H9 (cell line): Measurements from ENCODE around the gene SUMO4. TPM values are rescaled to one million over a fixed set of nuclear protein-coding genes. Genes with fewer than 3 reads are reported as not detected.

Source experiments
- DNase-seq: peaks from one replicate; pipeline ENCODE4 v3.0.0-alpha.2; 2017
- H2AFZ ChIP-seq: one replicate; pipeline ENCODE4 v1.6.1; 2013; ENCODE audit warnings: mild to moderate bottlenecking, low read length, control low read depth, moderate library complexity
- H2AK5ac ChIP-seq: 2 replicates; pipeline ENCODE4 v1.6.1; 2013; ENCODE audit warnings: low read length, control low read depth, mixed read lengths; ENCODE audit not compliant: insufficient read length
- H2BK120ac ChIP-seq: one replicate; pipeline ENCODE4 v1.6.1; 2013; ENCODE audit warnings: low read depth, mild to moderate bottlenecking, low read length, control low read depth, inconsistent platforms; ENCODE audit not compliant: poor library complexity, severe bottlenecking
- H2BK12ac ChIP-seq: 2 replicates; pipeline ENCODE4 v1.6.1; 2013; ENCODE audit warnings: low read length, control low read depth, mixed read lengths, low read depth; ENCODE audit not compliant: insufficient read length
- H2BK15ac ChIP-seq: 2 replicates; pipeline ENCODE4 v1.6.1; 2013; ENCODE audit warnings: low read depth, low read length, control low read depth
- H2BK20ac ChIP-seq: one replicate; pipeline ENCODE4 v1.6.1; 2013; ENCODE audit warnings: low read depth, mild to moderate bottlenecking, low read length, control low read depth, inconsistent platforms; ENCODE audit not compliant: poor library complexity, severe bottlenecking
- H2BK5ac ChIP-seq: 2 replicates; pipeline ENCODE4 v1.6.1; 2013; ENCODE audit warnings: low read length, control low read depth, mixed read lengths; ENCODE audit not compliant: insufficient read length
- H3K14ac ChIP-seq: 2 replicates; pipeline ENCODE4 v1.6.1; 2013; ENCODE audit warnings: low read length, control low read depth; ENCODE audit not compliant: insufficient read depth
- H3K18ac ChIP-seq: 2 replicates; pipeline ENCODE4 v1.6.1; 2013; ENCODE audit warnings: low read depth, mild to moderate bottlenecking, mixed read lengths, low read length, control low read depth; ENCODE audit not compliant: insufficient read length
- H3K23ac ChIP-seq: 2 replicates; pipeline ENCODE4 v1.6.1; 2013; ENCODE audit warnings: low read length, control low read depth, mixed read lengths, low read depth; ENCODE audit not compliant: insufficient read length
- H3K23me2 ChIP-seq: 2 replicates; pipeline ENCODE4 v1.6.1; 2013; ENCODE audit warnings: low read depth, mild to moderate bottlenecking, mixed read lengths, low read length, control low read depth; ENCODE audit not compliant: insufficient read length, poor library complexity, severe bottlenecking
- H3K27ac ChIP-seq: 2 replicates; pipeline ENCODE4 v1.5.1; 2013; ENCODE audit warnings: low read length, control low read depth, mixed read lengths, low read depth; ENCODE audit not compliant: insufficient read length
- H3K27me3 ChIP-seq: 2 replicates; pipeline ENCODE4 v1.6.1; 2013; ENCODE audit warnings: low read length, control low read depth, inconsistent platforms; ENCODE audit not compliant: insufficient read depth
- H3K4ac ChIP-seq: 2 replicates; pipeline ENCODE4 v1.6.1; 2013; ENCODE audit warnings: low read depth, mild to moderate bottlenecking, control low read depth, inconsistent platforms, low read length, moderate library complexity
- H3K4me1 ChIP-seq: 2 replicates; pipeline ENCODE4 v1.6.1; 2013; ENCODE audit warnings: low read length, control low read depth, inconsistent platforms; ENCODE audit not compliant: insufficient read depth
- H3K4me2 ChIP-seq: 2 replicates; pipeline ENCODE4 v1.6.1; 2013; ENCODE audit warnings: low read length, control low read depth, mixed read lengths; ENCODE audit not compliant: insufficient read length, insufficient read depth
- H3K56ac ChIP-seq: 2 replicates; pipeline ENCODE4 v1.6.1; 2013; ENCODE audit warnings: low read depth, mild to moderate bottlenecking, mixed read lengths, low read length, control low read depth; ENCODE audit not compliant: insufficient read length
- H3K79me1 ChIP-seq: 2 replicates; pipeline ENCODE4 v1.6.1; 2013; ENCODE audit warnings: low read depth, mild to moderate bottlenecking, moderate library complexity, low read length, control low read depth, inconsistent platforms; ENCODE audit not compliant: insufficient read depth, poor library complexity, severe bottlenecking
- H3K79me2 ChIP-seq: 2 replicates; pipeline ENCODE4 v1.6.1; 2013; ENCODE audit warnings: low read length, control low read depth, inconsistent platforms; ENCODE audit not compliant: insufficient read depth
- H3K9ac ChIP-seq: 2 replicates; pipeline ENCODE4 v1.6.1; 2013; ENCODE audit warnings: low read length, control low read depth, mixed read lengths; ENCODE audit not compliant: insufficient read length; ENCODE audit errors: extremely low read depth
- H3K9me3 ChIP-seq: one replicate; pipeline ENCODE4 v1.6.1; 2013; ENCODE audit warnings: low read depth, low read length, inconsistent platforms; ENCODE audit not compliant: control insufficient read depth
- H3T11ph ChIP-seq: one replicate; pipeline ENCODE4 v1.6.1; 2013; ENCODE audit warnings: mild to moderate bottlenecking, low read length, control low read depth, inconsistent platforms
- H4K20me1 ChIP-seq: one replicate; pipeline ENCODE4 v1.6.1; 2013; ENCODE audit not compliant: control insufficient read depth, insufficient read length, insufficient read depth
- H4K5ac ChIP-seq: 2 replicates; pipeline ENCODE4 v1.6.1; 2013; ENCODE audit warnings: low read depth, mild to moderate bottlenecking, mixed read lengths, low read length, control low read depth; ENCODE audit not compliant: insufficient read length
- H4K8ac ChIP-seq: replicated peaks from 2 replicates; pipeline ENCODE4 v1.6.1; 2013; ENCODE audit warnings: low read length, control low read depth, mixed read lengths, low read depth; ENCODE audit not compliant: insufficient read length
- H4K91ac ChIP-seq: 2 replicates; pipeline ENCODE4 v1.6.1; 2013; ENCODE audit warnings: low read depth, mild to moderate bottlenecking, moderate library complexity, mixed read lengths, low read length, control low read depth; ENCODE audit not compliant: insufficient read length
- H3K27ac Mint-ChIP-seq, 3 experiments: 2 replicates in 2 of 3; 3 replicates in 1 of 3; pipeline ENCODE4 v1.8.0; 2020 to 2021; ENCODE audit warnings: mixed read lengths in 3 of 3, mild to moderate bottlenecking in 1 of 3, moderate library complexity in 1 of 3
- H3K27me3 Mint-ChIP-seq: 2 replicates; pipeline ENCODE4 v1.8.0; 2021; ENCODE audit warnings: low read depth, mild to moderate bottlenecking, moderate library complexity, mixed read lengths
- H3K36me3 Mint-ChIP-seq, 3 experiments: 2 replicates in 2 of 3; 3 replicates in 1 of 3; pipeline ENCODE4 v1.8.0; 2020 to 2021; ENCODE audit warnings: low read depth in 3 of 3, mixed read lengths in 3 of 3; ENCODE audit not compliant: insufficient read depth in 1 of 3
- H3K4me1 Mint-ChIP-seq, 2 experiments: 2 replicates each; pipeline ENCODE4 v1.8.0; 2020; ENCODE audit warnings: mixed read lengths in 2 of 2
- H3K4me3 Mint-ChIP-seq, 2 experiments: 2 replicates in 1 of 2; 3 replicates in 1 of 2; pipeline ENCODE4 v1.8.0; 2020 to 2021; ENCODE audit warnings: mild to moderate bottlenecking in 2 of 2, mixed read lengths in 2 of 2, moderate library complexity in 1 of 2
- H3K9me3 Mint-ChIP-seq, 2 experiments: 2 replicates in 1 of 2; 3 replicates in 1 of 2; pipeline ENCODE4 v1.8.0; 2020; ENCODE audit warnings: mild to moderate bottlenecking in 2 of 2, mixed read lengths in 2 of 2, moderate library complexity in 1 of 2
- WGBS: extraction: QIAGEN DNeasy Blood & Tissue Kit; methylation state at CpG from one replicate; pipeline ENCODE4 v1.1.7; 2013; ENCODE audit warnings: missing lambda C conversion rate, low lambda C conversion rate, mixed read lengths; ENCODE audit not compliant: insufficient read length; ENCODE audit errors: extremely low coverage; 5-methylcytosine and 5-hydroxymethylcytosine counted together
- total RNA-seq: library from RNA; stranded (reverse); gene quantifications from 2 replicates; pipeline ENCODE4 v1.2.1, GENCODE V29; 2021
- TF ChIP-seq, protein P1 (sequence below): fragments of 200-600 bp; sonication (generic); conservative IDR thresholded peaks from 3 replicates; pipeline ENCODE4 v1.8.0; 2021; ENCODE audit warnings: antibody characterized with exemption, mild to moderate bottlenecking

Gene SUMO4
- total RNA-seq, 1 experiment from 2014 or later, result 1.5 TPM

DNA sequence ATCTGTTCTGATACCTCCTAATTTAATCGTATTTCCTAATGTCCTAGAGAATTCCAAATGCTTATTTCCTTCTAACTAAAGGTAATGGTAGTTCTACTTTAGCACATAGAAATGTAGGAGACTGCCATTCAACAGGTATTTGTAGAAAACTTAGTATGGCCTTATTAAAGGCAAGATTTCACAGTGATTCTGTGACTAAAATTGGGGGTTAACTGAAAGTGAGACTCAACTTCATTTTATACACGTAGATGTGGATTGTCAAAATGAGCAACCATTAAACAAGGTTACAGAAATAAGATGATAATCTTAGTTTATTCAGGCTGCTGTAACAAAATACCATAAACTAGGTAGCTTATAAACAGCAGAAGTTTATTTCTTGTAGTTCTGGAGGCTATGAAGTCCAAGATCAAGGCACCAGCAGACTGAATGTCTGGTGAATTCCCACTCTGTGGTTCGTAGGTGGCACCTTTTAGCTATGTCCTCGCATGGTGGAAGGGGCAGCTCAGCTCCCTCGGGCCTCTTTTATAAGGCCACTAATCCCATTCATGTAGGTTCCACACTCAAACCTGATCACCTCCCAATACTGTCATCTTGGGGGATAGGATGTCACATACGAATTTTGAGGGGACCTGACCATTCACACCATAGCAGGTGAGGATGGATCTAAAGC lies 43.8 kb upstream of the SUMO4 start:
- H2BK5ac ChIP-seq, result no peak overlapping the region
- H3K9me3 ChIP-seq, result no peaks in the 10 kb centered on the region
- H3K56ac ChIP-seq, result no peak overlapping the region
- no peak overlapping the region for H2BK20ac ChIP-seq
- Mint-ChIP-seq H3K36me3 (peaks cover 2 to 9% (median 7%) of the 10 kb centered on the region in 3 experiments; a peak in 6 of 7 replicates), H3K9me3 (no peaks in the 10 kb centered on the region), H3K27ac (no peak overlapping the region), H3K4me3 (no peak overlapping the region), H3K4me1 (peaks cover 19 to 25% of the 10 kb centered on the region in 2 experiments), H3K27me3 (no peaks in the 10 kb centered on the region)
- no peak overlapping the region for H3K4ac ChIP-seq
- no peak for DNase-seq
- no peak overlapping the region for H3K14ac ChIP-seq
- H3K9ac ChIP-seq, result no peak overlapping the region
- H3T11ph ChIP-seq, result no peak overlapping the region
- H2BK120ac ChIP-seq, result no peak overlapping the region
- no peak overlapping the region for H2BK12ac ChIP-seq
- H2BK15ac ChIP-seq, result no peak overlapping the region
- peaks cover 8% of the 10 kb centered on the region for H3K79me1 ChIP-seq
- no peaks in the 10 kb centered on the region for H3K23me2 ChIP-seq
- no peaks in the 10 kb centered on the region for H3K4me1 ChIP-seq
- H2AK5ac ChIP-seq, result no peak overlapping the region
- H3K79me2 ChIP-seq, result peaks cover 9% of the 10 kb centered on the region; the same call in 1 of the 2 replicates
- H4K91ac ChIP-seq, result no peak overlapping the region
- TF ChIP-seq, protein P1, sequence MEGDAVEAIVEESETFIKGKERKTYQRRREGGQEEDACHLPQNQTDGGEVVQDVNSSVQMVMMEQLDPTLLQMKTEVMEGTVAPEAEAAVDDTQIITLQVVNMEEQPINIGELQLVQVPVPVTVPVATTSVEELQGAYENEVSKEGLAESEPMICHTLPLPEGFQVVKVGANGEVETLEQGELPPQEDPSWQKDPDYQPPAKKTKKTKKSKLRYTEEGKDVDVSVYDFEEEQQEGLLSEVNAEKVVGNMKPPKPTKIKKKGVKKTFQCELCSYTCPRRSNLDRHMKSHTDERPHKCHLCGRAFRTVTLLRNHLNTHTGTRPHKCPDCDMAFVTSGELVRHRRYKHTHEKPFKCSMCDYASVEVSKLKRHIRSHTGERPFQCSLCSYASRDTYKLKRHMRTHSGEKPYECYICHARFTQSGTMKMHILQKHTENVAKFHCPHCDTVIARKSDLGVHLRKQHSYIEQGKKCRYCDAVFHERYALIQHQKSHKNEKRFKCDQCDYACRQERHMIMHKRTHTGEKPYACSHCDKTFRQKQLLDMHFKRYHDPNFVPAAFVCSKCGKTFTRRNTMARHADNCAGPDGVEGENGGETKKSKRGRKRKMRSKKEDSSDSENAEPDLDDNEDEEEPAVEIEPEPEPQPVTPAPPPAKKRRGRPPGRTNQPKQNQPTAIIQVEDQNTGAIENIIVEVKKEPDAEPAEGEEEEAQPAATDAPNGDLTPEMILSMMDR, result no peak
- no peak overlapping the region for H4K8ac ChIP-seq
- H4K5ac ChIP-seq, result no peak overlapping the region
- no peak overlapping the region for H3K23ac ChIP-seq
- H3K27me3 ChIP-seq, result no peaks in the 10 kb centered on the region
- no CpG with 5 or more reads among the region's 6 CpGs for WGBS
- H3K27ac ChIP-seq, result no peak overlapping the region
- H3K18ac ChIP-seq, result no peak overlapping the region
- no peaks in the 10 kb centered on the region for H4K20me1 ChIP-seq
- H3K4me2 ChIP-seq, result no peak overlapping the region
- H2AFZ ChIP-seq, result no peak overlapping the region
